K562 (cell line): Measurements from ENCODE around the gene NCAPG2. TPM values are rescaled to one million over a fixed set of nuclear protein-coding genes. Genes with fewer than 3 reads are reported as not detected.

Source experiments
- ATF1 ChIP-seq, 2 experiments: fragments of 450-650 bp in 1 of 2; IDR thresholded peaks; 2 replicates each; pipeline ENCODE4 v1.6.1; 2016; ENCODE audit warnings: missing compliant biosample characterization in 1 of 2, missing genetic modification characterization in 1 of 2
- BACH1 ChIP-seq: fragments of 200-800 bp; sonication (Bioruptor generic); IDR thresholded peaks from 2 replicates; pipeline ENCODE4 v1.6.1; 2016; ENCODE audit warnings: missing genetic modification characterization, missing compliant biosample characterization
- C11orf30 ChIP-seq: fragments of 450-650 bp; IDR thresholded peaks from 2 replicates; pipeline ENCODE4 v1.6.1; 2016; ENCODE audit warnings: low read depth, mild to moderate bottlenecking
- CREM ChIP-seq: IDR thresholded peaks from 2 replicates; pipeline ENCODE4 v1.6.1; 2014; ENCODE audit warnings: antibody characterized with exemption, low read depth
- CSDE1 ChIP-seq, 2 experiments: fragments of 450-650 bp; IDR thresholded peaks; 2 replicates each; pipeline ENCODE4 v1.6.1; 2016; ENCODE audit warnings: mild to moderate bottlenecking in 1 of 2
- EP300 ChIP-seq: IDR thresholded peaks from 2 replicates; pipeline ENCODE4 v1.6.1; 2012; ENCODE audit warnings: low read length, improper control_type of control experiment
- EP400 ChIP-seq: fragments of 450-650 bp; IDR thresholded peaks from 2 replicates; pipeline ENCODE4 v1.6.1; 2017; ENCODE audit warnings: antibody characterized with exemption, mild to moderate bottlenecking, moderate library complexity
- HDAC1 ChIP-seq, 2 experiments: fragments of 450-650 bp; IDR thresholded peaks; 2 replicates each; pipeline ENCODE4 v1.6.1; 2016 to 2017; ENCODE audit warnings: inconsistent platforms in 1 of 2, mild to moderate bottlenecking in 1 of 2, moderate library complexity in 1 of 2
- HINFP ChIP-seq: fragments of 450-650 bp; conservative IDR thresholded peaks from 2 replicates; pipeline ENCODE4 v1.6.1; 2016; ENCODE audit warnings: missing genetic modification characterization, low read depth, mild to moderate bottlenecking, control low read depth, missing compliant biosample characterization
- MAFF ChIP-seq: IDR thresholded peaks from 2 replicates; pipeline ENCODE4 v1.6.1; 2012; ENCODE audit warnings: low read length, improper control_type of control experiment
- NBN ChIP-seq: fragments of 450-650 bp; IDR thresholded peaks from 2 replicates; pipeline ENCODE4 v1.6.1; 2016; ENCODE audit warnings: low read depth, mild to moderate bottlenecking
- NFE2 ChIP-seq: IDR thresholded peaks from 2 replicates; pipeline ENCODE4 v1.6.1; 2014; ENCODE audit warnings: antibody characterized with exemption, low read depth
- NFRKB ChIP-seq: fragments of 450-650 bp; IDR thresholded peaks from 2 replicates; pipeline ENCODE4 v1.6.1; 2016; ENCODE audit warnings: low read depth
- POLR2G ChIP-seq: fragments of 200-400 bp; formaldehyde crosslinking; IDR thresholded peaks from 2 replicates; pipeline ENCODE4 v1.6.1; 2017; ENCODE audit warnings: low read depth, mild to moderate bottlenecking, antibody characterized with exemption, low read length, moderate library complexity
- RAD21 ChIP-seq, 2 experiments: fragments of 250-450 bp in 1 of 2; fragments of 450-650 bp in 1 of 2; sonication (Bioruptor Pico) in 1 of 2; formaldehyde crosslinking in 1 of 2; IDR thresholded peaks in 1 of 2; conservative IDR thresholded peaks in 1 of 2; 2 replicates each; pipeline versions ENCODE4 v1.4.0 to v1.8.0; 2020 to 2022; ENCODE audit warnings: mild to moderate bottlenecking in 2 of 2, moderate library complexity in 1 of 2
- SIN3A ChIP-seq, 2 experiments: fragments of 150-350 bp in 1 of 2; IDR thresholded peaks; 2 replicates each; pipeline ENCODE4 v1.6.1; 2011 to 2016; ENCODE audit warnings: borderline replicate concordance in 2 of 2, low read depth in 2 of 2, low read length in 2 of 2, mild to moderate bottlenecking in 2 of 2, moderate library complexity in 2 of 2; ENCODE audit not compliant: control insufficient read depth in 1 of 2
- SMAD1 ChIP-seq: fragments of 150-350 bp; IDR thresholded peaks from 2 replicates; pipeline ENCODE4 v1.6.1; 2014; ENCODE audit warnings: low read length, low read depth; ENCODE audit not compliant: partially characterized antibody
- SMARCA4 ChIP-seq: fragments of 450-650 bp; IDR thresholded peaks from 2 replicates; pipeline ENCODE4 v1.6.1; 2016
- SOX6 ChIP-seq: fragments of 450-650 bp; IDR thresholded peaks from 2 replicates; pipeline ENCODE4 v1.6.1; 2014; ENCODE audit warnings: mild to moderate bottlenecking
- SRSF7 ChIP-seq: fragments of 200-400 bp; formaldehyde crosslinking; optimal IDR thresholded peaks from 2 replicates; pipeline ENCODE3; 2017; ENCODE audit warnings: mild to moderate bottlenecking, low read depth, low read length
- STAT6 ChIP-seq: sonication (generic); formaldehyde crosslinking; IDR thresholded peaks from 2 replicates; pipeline ENCODE4 v1.8.1; 2023; ENCODE audit warnings: mild to moderate bottlenecking, missing genetic modification reagents
- TEAD4 ChIP-seq, 2 experiments: sonication (generic) in 1 of 2; formaldehyde crosslinking in 1 of 2; IDR thresholded peaks; 2 replicates each; pipeline versions ENCODE4 v1.6.1 to v1.8.0; 2012 to 2022; ENCODE audit warnings: borderline replicate concordance in 1 of 2, inconsistent platforms in 1 of 2, low read length in 1 of 2, mild to moderate bottlenecking in 1 of 2, missing genetic modification reagents in 1 of 2
- ZC3H4 ChIP-seq: sonication (generic); formaldehyde crosslinking; IDR thresholded peaks from 2 replicates; pipeline ENCODE4 v1.9.0; 2021; ENCODE audit warnings: missing genetic modification reagents, borderline replicate concordance
- ZNF316 ChIP-seq: fragments of 450-650 bp; IDR thresholded peaks from 2 replicates; pipeline ENCODE4 v1.6.1; 2016
- polyA plus RNA-seq, 8 experiments: library from polyadenylated mRNA; depleted of rRNA in 4 of 8; stranded (reverse) in 5 of 8; unstranded in 3 of 8; fragments of >200 nt; fragmentation: Nextera tagmentation in 2 of 8; fragmentation: Illumina TruSeq in 1 of 8; extraction: Ambion mirVana in 2 of 8; extraction: Trizol in 1 of 8; gene quantifications; 2 replicates each; pipeline versions ENCODE4 v1.2.1 to v1.2.3, GENCODE V29; 2011 to 2014; ENCODE audit warnings: inconsistent platforms in 1 of 8, missing spikeins in 1 of 8
- total RNA-seq, 7 experiments: library from RNA; depleted of rRNA in 6 of 7; stranded (reverse); fragments of >200 nt in 6 of 7; fragmentation: Illumina TruSeq in 2 of 7; extraction: Trizol in 2 of 7; gene quantifications; 2 replicates each; pipeline versions ENCODE4 v1.2.1 to v1.2.3, GENCODE V29; 2011 to 2021; ENCODE audit warnings: low replicate concordance in 1 of 7

NCAPG2 gene
- total and polyA plus RNA-seq, 9 of the 15 experiments (the other 6 are each of a cell fraction or from before 2014, with no cell fraction given): 21.5 to 127 (median 86.1) TPM

- TF ChIP-seq POLR2G: no peak
- TF ChIP-seq ZNF316: peak; percentile 98
- TF ChIP-seq NFE2: peak; percentile 95
- no peak for TF ChIP-seq NFRKB
- peak in 1 of 2 experiments; percentile 12; a peak in 1 of 4 replicates for TF ChIP-seq RAD21 (CRISPR knock-in tag; conservative IDR thresholded peaks at IDR 0.05 in 1 of 2, IDR thresholded peaks at IDR 0.05 in 1 of 2)
- 0 out of 2 replicates have a peak, but pooled peaks have one; percentile 15 for TF ChIP-seq SOX6
- peak; percentile 88 for TF ChIP-seq EP400
- TF ChIP-seq HINFP: no peak
- TF ChIP-seq SMAD1: no peak
- peak; percentile 78; the same call in 1 of the 2 replicates for TF ChIP-seq STAT6 (CRISPR knock-in tag)
- no peak for TF ChIP-seq SRSF7
- TF ChIP-seq CSDE1 (IDR thresholded peaks at IDR 0.05): no peak
- no peak for TF ChIP-seq ZC3H4 (CRISPR knock-in tag)
- TF ChIP-seq HDAC1 (IDR thresholded peaks at IDR 0.05): peak in 1 of 2 experiments; percentile 83; a peak in 2 of 4 replicates
- TF ChIP-seq EP300: 0 out of 2 replicates have a peak, but pooled peaks have one; percentile 14
- peak; percentile 54; the same call in 1 of the 2 replicates for TF ChIP-seq TEAD4 (IDR thresholded peaks at IDR 0.05; ENCODE audit: low read length)
- no peak for TF ChIP-seq TEAD4 (CRISPR knock-in tag; IDR thresholded peaks at IDR 0.05; ENCODE audit: borderline replicate concordance)
- TF ChIP-seq NBN: 0 out of 2 replicates have a peak, but pooled peaks have one; percentile 48
- TF ChIP-seq SIN3A (IDR thresholded peaks at IDR 0.05; ENCODE audit: borderline replicate concordance in 2 of 2, control insufficient read depth in 1 of 2, low read depth in 2 of 2, low read length in 2 of 2): peak in 1 of 2 experiments; percentile 28; a peak in 1 of 4 replicates
- TF ChIP-seq MAFF: peak; percentile 82
- peak; percentile 71; the same call in 1 of the 2 replicates for TF ChIP-seq SMARCA4
- TF ChIP-seq ATF1 (CRISPR knock-in tag; IDR thresholded peaks at IDR 0.05): no peak
- TF ChIP-seq ATF1 (tag; IDR thresholded peaks at IDR 0.05): peak; percentile 22; the same call in 1 of the 2 replicates
- peak; percentile 92 for TF ChIP-seq C11orf30
- TF ChIP-seq BACH1 (tag): peak; percentile 78
- peak; percentile 40; the same call in 1 of the 2 replicates for TF ChIP-seq CREM
Measured at GRCh38 chr7:158702944-158703343, 1.7 kb downstream of the NCAPG2 start (continued).
